Spleen (tissue), 11 donors: Measurements from ENCODE around the gene ABTB2. TPM values are rescaled to one million over a fixed set of nuclear protein-coding genes. Genes with fewer than 3 reads are reported as not detected.
A peak's percentile ranks its signal among the peaks of the same experiment; 100 is the strongest.
"Not testable (repeated sequence)": the region's sequence is repeated elsewhere in the genome, so short reads cannot be mapped to it uniquely, and the experiment has no call there.

ENCODE experiments used
- DNase-seq: peaks from one replicate; pipeline ENCODE4 v3.0.0-alpha.2; 2020
- H3K27ac ChIP-seq, 8 donors: fragments of 200-600 bp; sonication (generic) in 7 of 8; 1 replicate in 4 of 8; 2 replicates in 4 of 8; pipeline versions ENCODE4 v1.5.0 to v1.8.0; 2016 to 2021; ENCODE audit warnings: inconsistent platforms in 4 of 8, mild to moderate bottlenecking in 4 of 8, moderate library complexity in 1 of 8
- H3K27me3 ChIP-seq, 7 donors: fragments of 200-600 bp; sonication (generic) in 6 of 7; replicated peaks in 1 of 7; 1 replicate in 4 of 7; 2 replicates in 3 of 7; pipeline versions ENCODE4 v1.5.0 to v1.8.0; 2016 to 2021; ENCODE audit warnings: inconsistent platforms in 3 of 7, mild to moderate bottlenecking in 1 of 7
- H3K36me3 ChIP-seq, 6 donors: fragments of 200-600 bp; sonication (generic) in 5 of 6; 1 replicate in 4 of 6; 2 replicates in 2 of 6; pipeline versions ENCODE4 v1.5.0 to v1.8.0; 2016 to 2021; ENCODE audit warnings: inconsistent platforms in 2 of 6
- H3K4me1 ChIP-seq, 6 donors: fragments of 200-600 bp; sonication (generic) in 5 of 6; 1 replicate in 3 of 6; 2 replicates in 3 of 6; pipeline versions ENCODE4 v1.5.0 to v1.8.0; 2016 to 2021; ENCODE audit warnings: inconsistent platforms in 3 of 6
- H3K4me3 ChIP-seq, 8 donors: fragments of 200-600 bp; sonication (generic) in 7 of 8; 1 replicate in 4 of 8; 2 replicates in 4 of 8; pipeline versions ENCODE4 v1.5.0 to v1.8.0; 2016 to 2021; ENCODE audit warnings: inconsistent platforms in 4 of 8, mild to moderate bottlenecking in 4 of 8, moderate library complexity in 2 of 8
- H3K9me3 ChIP-seq, 8 donors: fragments of 200-600 bp; sonication (generic) in 7 of 8; 1 replicate in 4 of 8; 2 replicates in 4 of 8; pipeline versions ENCODE4 v1.5.0 to v1.8.0; 2016 to 2021; ENCODE audit warnings: inconsistent platforms in 4 of 8
- POLR2A ChIP-seq, 3 donors: fragments of 450-650 bp; IDR thresholded peaks; one replicate each; pipeline ENCODE4 v1.5.1; 2017; ENCODE audit warnings: antibody characterized with exemption in 3 of 3, mild to moderate bottlenecking in 1 of 3
- POLR2AphosphoS5 ChIP-seq, 3 donors: sonication (generic); formaldehyde crosslinking; IDR thresholded peaks; one replicate each; pipeline ENCODE4 v1.5.1; 2017; ENCODE audit warnings: antibody characterized with exemption in 3 of 3
- WGBS, 5 donors: extraction: QIAGEN DNeasy Blood & Tissue Kit in 3 of 5; methylation state at CpG; one replicate each; pipeline versions ENCODE4 v1.1.5 to v1.1.7; 2013 to 2018; 5-methylcytosine and 5-hydroxymethylcytosine counted together
- intact Hi-C: fragments of 100-400 bp; cut with DNase I; formaldehyde crosslinking; loops from one replicate; pipeline ENCODE4 v1.15.0; 2023; ENCODE audit warnings: low total_unique reads
- polyA plus RNA-seq, 3 donors: library from polyadenylated mRNA; stranded (reverse); fragments of 200-250 nt; gene quantifications; one replicate each; pipeline ENCODE4 v1.2.1, GENCODE V29; 2013
- total RNA-seq, 7 donors: library from RNA; depleted of rRNA in 3 of 7; stranded (reverse); fragments of >200 nt in 3 of 7; fragmentation: NEBNext Ultra II Directional in 4 of 7; extraction: Animal tissue kit (Norgen Biotek cat#: 25700) in 4 of 7; gene quantifications; one replicate each; pipeline versions ENCODE4 v1.1.0 to v1.2.1, GENCODE V29; 2016 to 2021
- TF ChIP-seq, protein P1 (sequence below), 11 experiments: fragments of 200-600 bp in 7 of 11; fragments of 450-650 bp in 4 of 11; sonication (generic) in 4 of 11; IDR thresholded peaks in 8 of 11; conservative IDR thresholded peaks in 3 of 11; 1 replicate in 7 of 11; 2 replicates in 4 of 11; pipeline versions ENCODE4 v1.4.0 to v1.8.0; 2016 to 2021; ENCODE audit warnings: antibody characterized with exemption in 11 of 11, inconsistent platforms in 4 of 11, mild to moderate bottlenecking in 1 of 11
- donor health status: healthy with polysubstance abuse.
- donor health status: DM: no; HTN: no; CAD: no; lungs with moderate emphysema.
- donor health status: DM: no; HTN: no; CAD: no.
- donor health status: Bipolar disorder and iron deficiency.
- donor health status: healthy.
- donor health status: DM: no; HTN: no; CAD: no.
- donor health status: DM: yes; HTN: yes; CAD: no.

The ABTB2 gene
- total and polyA plus RNA-seq, 10 donors, result 0.41 to 2.9 (median 1.7) TPM

GRCh38 chr11:34222030-34222429, 135.8 kb downstream of the ABTB2 start:
- no peaks in the 10 kb centered on the region for H3K27me3 ChIP-seq
- no peaks in the 10 kb centered on the region for H3K4me1 ChIP-seq
- H3K9me3 ChIP-seq, result no peaks in the 10 kb centered on the region
- no peak overlapping the region for H3K27ac ChIP-seq
- TF ChIP-seq POLR2AphosphoS5 (IDR thresholded peaks at IDR 0.05) (no peak), POLR2A (IDR thresholded peaks at IDR 0.05) (no peak)
- TF ChIP-seq, protein P1, sequence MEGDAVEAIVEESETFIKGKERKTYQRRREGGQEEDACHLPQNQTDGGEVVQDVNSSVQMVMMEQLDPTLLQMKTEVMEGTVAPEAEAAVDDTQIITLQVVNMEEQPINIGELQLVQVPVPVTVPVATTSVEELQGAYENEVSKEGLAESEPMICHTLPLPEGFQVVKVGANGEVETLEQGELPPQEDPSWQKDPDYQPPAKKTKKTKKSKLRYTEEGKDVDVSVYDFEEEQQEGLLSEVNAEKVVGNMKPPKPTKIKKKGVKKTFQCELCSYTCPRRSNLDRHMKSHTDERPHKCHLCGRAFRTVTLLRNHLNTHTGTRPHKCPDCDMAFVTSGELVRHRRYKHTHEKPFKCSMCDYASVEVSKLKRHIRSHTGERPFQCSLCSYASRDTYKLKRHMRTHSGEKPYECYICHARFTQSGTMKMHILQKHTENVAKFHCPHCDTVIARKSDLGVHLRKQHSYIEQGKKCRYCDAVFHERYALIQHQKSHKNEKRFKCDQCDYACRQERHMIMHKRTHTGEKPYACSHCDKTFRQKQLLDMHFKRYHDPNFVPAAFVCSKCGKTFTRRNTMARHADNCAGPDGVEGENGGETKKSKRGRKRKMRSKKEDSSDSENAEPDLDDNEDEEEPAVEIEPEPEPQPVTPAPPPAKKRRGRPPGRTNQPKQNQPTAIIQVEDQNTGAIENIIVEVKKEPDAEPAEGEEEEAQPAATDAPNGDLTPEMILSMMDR (IDR thresholded peaks at IDR 0.05 in 8 of 11, conservative IDR thresholded peaks at IDR 0.05 in 3 of 11), result no peak
- no peaks in the 10 kb centered on the region for H3K36me3 ChIP-seq
- H3K4me3 ChIP-seq, result no peak overlapping the region
- no peak for DNase-seq
- intact Hi-C loops, result no loop called here

- Histone ChIP-seq H3K4me1 (no peaks in the 10 kb centered on the region), H3K36me3 (no peaks in the 10 kb centered on the region), H3K4me3 (no peak overlapping the region), H3K27ac (peak overlapping the region in 2 of 8 donors; percentile 5 to 6), H3K27me3 (no peaks in the 10 kb centered on the region), H3K9me3 (no peaks in the 10 kb centered on the region)
- 71 to 84% (median 76%) methylated on average over 5 of the region's 5 CpGs for WGBS, 5 donors
- DNase-seq, result no peak
- TF ChIP-seq, protein P1 (IDR thresholded peaks at IDR 0.05 in 8 of 11, conservative IDR thresholded peaks at IDR 0.05 in 3 of 11), result no peak
- TF ChIP-seq POLR2AphosphoS5 (IDR thresholded peaks at IDR 0.05) (no peak), POLR2A (IDR thresholded peaks at IDR 0.05) (no peak)
- intact Hi-C loops, result no loop called here
Observed at GRCh38 chr11:34219941-34220370, 137.9 kb downstream of the ABTB2 start.

DNA sequence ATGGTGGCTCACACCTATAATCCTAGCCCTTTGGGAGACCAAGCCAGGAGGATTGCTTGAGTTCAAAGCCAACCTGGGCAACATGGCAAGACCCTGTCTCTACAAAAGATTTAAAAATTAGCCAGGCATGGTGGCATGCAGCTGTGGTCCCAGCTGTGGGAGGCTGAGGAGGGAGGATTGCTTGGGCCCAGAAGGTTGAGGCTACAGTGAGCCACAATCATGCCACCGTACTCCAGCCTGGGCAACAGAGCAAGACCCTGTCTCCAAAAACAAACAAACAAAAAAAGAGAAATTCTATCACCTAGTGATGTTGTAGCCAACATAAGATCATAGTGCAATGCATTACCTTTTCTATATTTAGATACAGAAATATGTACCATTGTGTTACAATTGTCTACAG, 138.5 kb downstream of the ABTB2 start:
- Histone ChIP-seq H3K27ac (peak overlapping the region in 1 of 8 donors; percentile 6), H3K4me3 (no peak overlapping the region), H3K4me1 (no peaks in the 10 kb centered on the region), H3K9me3 (no peaks in the 10 kb centered on the region), H3K36me3 (no peaks in the 10 kb centered on the region), H3K27me3 (no peaks in the 10 kb centered on the region)
- TF ChIP-seq, protein P1 (IDR thresholded peaks at IDR 0.05 in 8 of 11, conservative IDR thresholded peaks at IDR 0.05 in 3 of 11), result no peak
- TF ChIP-seq POLR2AphosphoS5 (IDR thresholded peaks at IDR 0.05) (no peak), POLR2A (IDR thresholded peaks at IDR 0.05) (no peak)
- DNase-seq, result no peak
- WGBS, 5 donors, result 87 to 100% (median 90%) methylated on average over 1 of the region's 1 CpG
- intact Hi-C loops, result no loop called here

DNA sequence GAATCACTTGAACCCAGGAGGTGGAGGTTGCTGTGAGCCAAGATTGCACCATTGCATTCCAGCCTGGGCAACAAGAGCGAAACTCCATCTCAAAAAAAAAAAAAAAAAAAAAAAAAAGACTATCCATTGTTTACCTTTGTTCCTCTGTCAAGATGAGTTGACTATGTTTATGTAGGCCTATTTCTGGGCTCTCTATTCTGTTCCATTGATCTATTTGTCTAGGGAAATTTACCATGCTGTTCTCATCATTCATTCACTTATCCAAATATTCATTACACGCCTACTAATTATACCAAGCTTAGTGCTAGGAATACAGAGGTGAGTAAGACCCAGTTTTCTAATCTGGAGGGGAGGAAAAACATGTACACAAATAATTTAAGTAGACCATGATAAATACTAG, 139.1 kb downstream of the ABTB2 start:
- H3K4me1 ChIP-seq, H3K27me3 ChIP-seq, H3K9me3 ChIP-seq, H3K27ac ChIP-seq, H3K36me3 ChIP-seq, H3K4me3 ChIP-seq, DNase-seq, intact Hi-C loops: not testable (repeated sequence)
- 93 to 97% (median 96%) methylated on average over 2 of the region's 2 CpGs for WGBS, 5 donors

DNA sequence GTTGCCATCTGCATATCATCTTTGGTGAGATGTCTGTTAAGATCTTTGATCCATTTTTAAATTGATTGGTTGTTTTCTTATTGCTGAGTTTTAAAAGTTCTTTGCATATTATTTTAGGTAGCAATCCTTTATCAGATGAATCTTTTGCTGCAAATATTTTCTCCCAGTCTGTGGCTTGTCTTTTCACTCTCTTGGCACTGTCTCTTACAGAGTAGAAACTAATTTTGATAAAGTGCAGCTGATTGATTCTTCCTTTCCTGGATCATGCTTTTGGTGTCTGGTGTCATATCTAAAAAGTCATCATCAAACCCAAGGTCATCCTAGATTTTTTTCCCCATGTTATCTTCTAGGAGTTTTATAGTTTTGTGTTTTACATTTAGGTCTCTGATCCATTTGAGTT, 139.7 kb downstream of the ABTB2 start:
- TF ChIP-seq POLR2AphosphoS5 (IDR thresholded peaks at IDR 0.05) (no peak), POLR2A (IDR thresholded peaks at IDR 0.05) (no peak)
- TF ChIP-seq, protein P1 (IDR thresholded peaks at IDR 0.05 in 8 of 11, conservative IDR thresholded peaks at IDR 0.05 in 3 of 11), result no peak
- Histone ChIP-seq H3K36me3 (no peaks in the 10 kb centered on the region), H3K27ac (no peak overlapping the region), H3K27me3 (no peaks in the 10 kb centered on the region), H3K4me1 (no peaks in the 10 kb centered on the region), H3K4me3 (no peak overlapping the region), H3K9me3 (no peaks in the 10 kb centered on the region)
- intact Hi-C loops, result no loop called here
- no peak for DNase-seq
